Measurements from ENCODE around the gene RAB6A.
"Not testable (repeated sequence)": the region's sequence is repeated elsewhere in the genome, so short reads cannot be mapped to it uniquely, and the experiment has no call there.

Gene RAB6A

DNA sequence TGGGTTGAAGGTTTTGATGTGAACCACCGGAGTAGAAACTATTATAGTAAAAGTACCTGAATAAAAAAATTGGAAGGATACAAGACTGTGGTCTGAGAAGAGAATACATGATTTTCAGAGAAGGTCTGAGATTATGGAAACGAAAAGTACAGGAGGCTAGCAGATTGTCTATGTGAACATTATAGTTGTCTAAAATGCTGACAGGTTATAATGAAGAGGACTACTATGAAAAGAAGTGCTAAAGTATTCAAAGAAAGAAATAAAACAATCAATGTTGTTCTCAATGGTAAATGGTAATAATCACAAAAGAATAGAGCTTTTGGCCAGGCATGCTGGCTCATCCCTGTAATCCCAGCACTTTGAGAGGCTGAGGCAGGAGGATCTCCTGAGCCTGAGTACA is 34.0 kb downstream of the RAB6A start:
- DNase-seq (ENCODE audit: low spot score), result no peak

DNA sequence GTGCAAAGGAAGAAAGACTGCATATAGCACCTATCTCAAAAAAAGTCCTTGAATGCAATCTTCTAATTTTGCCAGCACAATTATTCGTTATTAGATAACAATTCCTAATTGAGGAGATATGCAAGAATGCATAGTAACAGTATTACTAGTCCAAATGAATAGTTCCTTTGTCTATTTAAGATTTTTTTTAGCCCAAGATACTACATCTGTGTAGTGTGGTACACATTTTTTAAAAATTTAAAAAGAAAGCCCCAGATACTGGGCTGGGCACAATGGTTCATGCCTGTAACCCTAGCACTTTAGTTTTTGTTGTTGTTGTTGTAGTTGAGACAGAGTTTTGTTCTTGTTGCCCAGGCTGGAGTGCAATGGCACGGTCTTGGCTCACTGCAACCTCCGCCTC is 43.7 kb downstream of the RAB6A start:
- DNase-seq (ENCODE audit: low spot score), result no peak

DNA sequence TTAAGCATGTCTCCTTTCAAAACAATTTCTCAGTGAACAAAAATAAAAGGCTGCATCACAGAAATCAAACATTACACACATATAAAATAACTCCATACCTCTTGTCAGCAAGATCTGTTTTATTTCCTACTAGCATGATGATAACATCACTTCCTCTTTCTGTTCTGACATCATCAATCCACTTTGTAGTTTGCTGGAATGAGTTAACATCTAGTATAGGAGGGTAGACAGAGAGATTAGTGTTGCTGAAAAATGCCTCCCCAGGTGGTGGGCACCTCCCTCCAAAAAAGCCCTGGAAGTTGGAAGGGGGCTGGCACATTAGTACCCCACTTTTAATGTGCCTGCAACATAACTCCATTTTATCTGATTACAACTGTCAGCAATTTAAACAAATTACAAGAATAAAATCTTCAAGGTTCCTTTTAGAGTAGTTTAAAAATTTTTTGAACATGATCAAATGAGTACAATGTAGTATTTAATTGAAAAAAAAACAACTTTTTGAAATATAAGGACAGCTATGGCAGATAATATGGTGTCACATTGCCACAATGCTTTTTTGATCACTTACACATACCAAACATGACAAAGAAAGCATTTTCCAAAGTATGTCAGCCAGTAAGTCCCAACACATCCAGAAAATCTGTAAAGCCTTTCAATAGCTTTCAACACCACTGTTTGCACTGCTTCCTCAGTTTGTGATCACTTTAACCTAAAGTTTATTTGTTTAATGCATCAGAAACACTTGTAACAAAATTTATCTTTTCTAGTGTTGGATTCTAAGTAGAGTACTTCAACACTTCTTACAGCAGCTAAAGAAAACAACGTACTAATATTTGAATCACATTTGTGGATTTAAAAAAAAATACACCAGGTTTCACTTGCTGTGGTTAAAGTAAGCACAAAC is 44.5 kb downstream of the RAB6A start:
- DNase-seq (ENCODE audit: low spot score), result no peak

DNA sequence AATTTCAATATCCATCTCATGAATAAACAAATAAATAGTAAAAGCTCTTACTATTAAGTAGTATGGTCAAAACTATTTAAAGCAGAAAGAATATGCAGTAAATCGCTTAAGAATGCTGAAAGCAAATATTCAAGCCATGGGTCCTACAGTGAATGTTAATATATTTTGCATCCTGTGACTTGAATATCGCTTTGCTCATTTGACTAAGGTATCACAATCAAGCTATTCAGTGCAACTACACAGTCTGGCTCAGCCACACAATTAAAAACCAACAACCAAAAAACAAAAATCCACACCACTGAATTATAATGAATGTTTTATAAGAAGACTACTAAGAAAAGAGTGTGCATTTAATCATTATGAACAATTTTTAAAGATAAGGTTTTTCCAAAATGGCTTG is 45.3 kb downstream of the RAB6A start:
- no peak for DNase-seq (ENCODE audit: low spot score)

DNA sequence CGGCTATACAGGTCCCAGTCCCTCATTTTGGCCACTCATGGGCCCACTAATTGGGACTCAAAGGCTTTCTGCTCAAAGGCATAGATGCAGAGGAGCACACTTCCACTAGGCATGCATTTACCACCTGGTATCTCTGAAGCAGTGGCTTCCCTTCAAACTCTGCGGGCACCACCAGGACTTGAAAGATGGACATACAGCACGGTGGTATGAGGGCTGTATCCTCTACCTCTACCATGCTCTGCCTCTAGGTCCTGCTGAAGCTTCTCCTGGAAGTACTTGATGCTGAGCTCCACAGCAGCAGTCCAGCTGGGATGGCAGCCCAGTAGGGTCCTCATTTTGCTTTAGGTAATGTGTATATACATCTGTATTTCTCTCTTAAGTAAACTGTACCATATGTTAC is 49.9 kb downstream of the RAB6A start:
- DNase-seq (ENCODE audit: low spot score), result no peak

DNA sequence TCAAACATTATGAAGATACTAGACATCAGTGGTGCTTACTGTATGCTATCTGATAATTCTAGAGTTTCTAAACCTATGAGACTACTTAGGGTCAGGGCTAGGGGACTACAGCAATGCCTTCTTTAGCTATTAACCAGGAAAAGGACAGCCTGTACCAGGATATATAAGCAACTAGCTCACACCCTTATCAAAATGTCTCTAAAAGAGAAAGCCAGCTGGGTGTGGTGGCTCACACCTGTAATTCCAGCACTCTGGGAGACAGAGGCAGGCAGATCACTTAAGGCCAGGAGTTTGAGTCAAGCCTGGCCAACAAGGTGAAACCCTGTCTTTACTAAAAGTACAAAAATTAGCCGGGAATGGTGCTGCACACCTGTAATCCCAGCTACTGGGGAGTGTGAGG is 55.8 kb downstream of the RAB6A start:
- no peak for DNase-seq (ENCODE audit: low spot score)

DNA sequence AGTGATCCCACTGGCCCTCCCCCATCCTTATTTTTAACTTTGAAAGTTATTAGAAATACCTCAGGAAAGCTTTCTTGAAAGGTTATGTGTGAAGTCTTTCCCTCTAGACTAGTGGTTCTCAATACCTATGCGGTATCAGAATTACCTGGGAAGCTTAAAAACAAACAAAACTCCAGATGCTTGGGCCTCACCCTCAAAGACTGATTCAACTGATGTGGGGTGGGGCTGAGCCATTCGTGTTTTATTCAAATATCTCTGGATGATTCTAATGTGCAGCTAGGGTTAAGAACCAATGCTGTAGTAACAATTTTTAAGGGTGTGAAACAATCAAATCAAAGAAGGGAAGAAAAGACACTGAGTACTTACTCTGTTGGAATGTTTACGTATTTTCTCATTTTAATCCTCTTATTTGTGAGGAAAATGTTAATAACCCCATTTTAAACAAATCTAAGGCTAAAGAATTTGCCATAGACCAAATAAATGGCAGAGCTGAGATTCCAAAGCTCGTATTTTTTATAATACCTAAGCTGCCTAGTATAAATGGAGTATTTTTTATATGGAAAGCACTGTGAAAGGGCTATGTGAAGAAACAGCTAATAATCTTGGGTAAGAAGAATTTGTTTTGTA is 66.9 kb downstream of the RAB6A start:
- DNase-seq (ENCODE audit: low spot score), result no peak

DNA sequence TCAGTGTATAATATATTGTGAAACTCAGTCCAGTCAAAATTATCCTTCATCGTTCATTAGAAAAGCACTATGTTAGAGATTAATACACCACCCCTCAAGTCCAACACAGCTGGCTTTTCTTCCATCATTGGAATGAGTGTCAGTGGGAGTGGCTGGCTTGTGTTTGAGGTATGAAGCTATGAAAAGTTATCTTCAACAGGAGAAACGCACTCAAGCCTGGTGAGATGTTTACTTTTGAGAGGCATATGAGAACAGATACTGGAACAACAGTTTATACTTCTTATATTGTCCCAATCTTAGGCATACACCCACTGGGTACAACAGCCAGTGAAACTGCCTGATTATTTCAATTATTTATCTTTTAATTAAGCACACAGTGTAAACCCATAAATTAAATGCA is 80.2 kb downstream of the RAB6A start:
- DNase-seq (ENCODE audit: low spot score), result no peak

DNA sequence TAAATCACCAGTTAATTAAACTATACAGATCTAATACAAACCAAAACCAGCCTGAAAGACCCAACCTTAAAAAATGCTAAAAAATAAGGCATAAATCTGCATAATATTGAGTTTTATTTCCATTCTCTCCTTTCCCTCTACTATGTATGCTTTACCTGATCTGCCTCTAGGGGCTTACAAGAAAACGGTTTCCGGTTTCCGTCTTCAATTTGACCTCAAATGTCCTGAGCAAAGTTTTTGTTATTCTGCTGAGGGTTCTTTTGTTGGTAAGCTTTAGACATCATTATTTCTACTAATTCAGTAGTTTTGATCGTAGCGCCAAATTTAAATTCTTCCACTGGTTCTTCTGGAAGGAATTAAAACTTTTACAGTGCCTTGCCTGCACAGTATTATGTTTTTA is 84.3 kb downstream of the RAB6A start:
- DNase-seq (ENCODE audit: low spot score), result not testable (repeated sequence)

DNA sequence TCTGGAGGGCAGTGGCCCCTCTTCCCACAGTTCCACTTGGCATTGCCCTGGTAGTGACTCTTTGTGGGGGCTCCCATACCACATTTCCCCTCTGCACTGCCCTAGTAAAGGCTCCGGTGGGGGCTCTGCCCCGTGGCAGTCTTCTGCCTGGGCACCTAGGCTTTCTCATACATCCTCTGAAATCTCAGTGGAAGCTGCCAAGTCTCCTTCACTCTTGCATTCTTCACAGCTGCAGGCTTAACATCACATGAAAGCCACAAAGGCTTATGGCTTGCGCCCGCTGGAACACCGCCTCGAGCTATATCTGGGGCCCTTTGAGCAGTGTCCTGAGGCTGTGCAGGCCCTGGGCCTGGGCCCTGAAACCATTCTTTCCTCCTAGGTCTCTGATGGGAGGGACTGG is 89.2 kb downstream of the RAB6A start:
- no peak for DNase-seq (ENCODE audit: low spot score)

DNA sequence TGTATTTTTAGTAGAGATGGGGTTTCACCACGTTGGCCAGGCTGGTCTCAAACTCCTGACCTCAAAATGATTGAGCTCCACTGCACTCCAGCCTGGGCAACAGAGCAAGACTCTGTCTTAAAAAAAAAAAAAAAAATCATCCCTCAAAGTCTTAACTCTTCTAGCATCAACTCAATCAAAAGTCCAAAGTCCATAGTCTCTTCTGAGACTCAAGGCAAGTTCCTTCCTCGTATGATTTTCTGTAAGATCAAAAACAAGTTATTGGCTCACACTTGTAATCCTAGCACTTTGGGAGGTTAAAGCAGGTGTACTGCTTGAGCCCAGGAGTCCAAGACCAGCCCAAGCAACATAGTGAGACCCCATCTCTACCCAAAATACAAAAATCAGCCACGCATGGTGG is 90.1 kb downstream of the RAB6A start:
- DNase-seq (ENCODE audit: low spot score), result no peak

DNA sequence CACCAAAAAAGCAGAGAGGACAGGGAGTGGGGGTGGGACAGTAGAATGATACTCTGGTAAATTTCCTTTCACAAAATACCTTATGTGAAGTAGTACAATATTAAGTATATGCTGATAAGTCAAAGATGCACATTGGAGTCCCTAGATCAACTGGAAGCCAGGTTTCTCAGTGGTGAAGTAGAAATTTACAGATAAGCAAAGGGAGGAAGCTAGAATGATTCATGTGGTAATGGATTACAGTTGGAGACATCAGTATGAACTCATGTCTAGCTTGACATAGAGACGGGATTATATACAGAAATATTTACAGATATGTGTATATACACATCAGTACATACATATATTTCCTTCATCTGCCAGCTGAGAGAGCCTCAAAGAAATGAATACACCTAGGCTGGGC is 93.0 kb downstream of the RAB6A start:
- DNase-seq (ENCODE audit: low spot score), result no peak

DNA sequence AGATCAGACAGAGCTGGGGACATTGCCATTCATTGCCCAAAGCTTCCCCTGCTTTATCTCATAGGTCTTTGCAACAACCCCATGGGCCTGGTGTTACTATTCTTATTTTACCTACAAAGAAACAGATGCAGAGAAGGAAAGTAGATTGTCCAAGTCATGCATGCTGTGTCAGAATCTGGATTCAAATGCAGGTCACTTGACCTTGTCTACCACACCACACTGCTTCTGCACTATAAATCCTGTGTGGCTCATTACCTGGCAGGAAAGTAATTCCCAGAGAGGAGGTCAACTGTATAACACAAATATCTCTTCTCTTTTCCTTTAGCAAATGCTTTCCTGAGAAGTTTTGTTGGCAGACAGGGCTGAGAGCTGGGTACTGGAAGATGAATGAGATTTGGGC is 96.0 kb downstream of the RAB6A start:
- no peak for DNase-seq (ENCODE audit: low spot score)

DNA sequence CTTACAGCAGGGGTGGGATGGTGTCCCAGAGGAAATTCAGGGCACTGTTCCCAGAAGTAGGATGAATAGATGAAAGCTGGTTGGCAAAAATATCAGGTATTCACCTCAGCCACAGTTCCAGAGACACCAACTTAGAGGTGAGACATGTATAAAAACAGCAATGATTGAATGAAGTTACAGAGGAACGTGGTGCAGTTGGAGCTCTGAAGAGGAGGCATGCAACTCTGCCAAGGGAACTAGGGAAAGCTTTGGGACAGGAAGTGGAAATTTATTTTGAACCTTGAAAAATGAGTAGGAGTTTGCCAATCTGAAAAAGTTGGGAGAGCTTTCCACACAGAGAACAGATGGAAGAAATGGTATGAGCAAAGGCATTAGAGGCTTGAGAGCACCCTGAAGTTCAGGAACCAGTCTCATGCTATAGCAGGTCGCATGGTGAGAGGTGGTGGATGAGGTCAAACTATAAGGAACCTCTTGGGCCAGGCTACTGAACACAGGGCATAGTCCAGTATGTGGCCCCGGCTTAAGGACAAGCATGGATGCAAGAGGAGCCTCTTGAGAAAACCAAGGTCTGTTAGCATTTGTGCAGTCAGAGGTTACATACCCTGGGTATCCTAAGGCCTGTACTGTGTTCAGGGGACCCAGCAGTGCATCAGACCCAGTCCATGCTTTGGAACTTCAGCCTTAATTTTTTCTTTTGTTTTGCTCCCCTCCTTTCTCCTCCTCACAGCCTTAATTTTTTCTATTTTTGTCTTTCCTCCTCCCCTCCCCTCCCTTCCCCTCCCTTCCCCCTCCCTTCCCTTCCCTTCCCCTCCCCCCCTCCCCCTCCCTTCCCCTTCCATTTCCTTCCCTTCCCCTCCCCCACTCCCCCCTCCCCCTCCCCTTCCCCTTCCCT is 97.0 kb downstream of the RAB6A start:
- DNase-seq (ENCODE audit: low spot score), result no peak

DNA sequence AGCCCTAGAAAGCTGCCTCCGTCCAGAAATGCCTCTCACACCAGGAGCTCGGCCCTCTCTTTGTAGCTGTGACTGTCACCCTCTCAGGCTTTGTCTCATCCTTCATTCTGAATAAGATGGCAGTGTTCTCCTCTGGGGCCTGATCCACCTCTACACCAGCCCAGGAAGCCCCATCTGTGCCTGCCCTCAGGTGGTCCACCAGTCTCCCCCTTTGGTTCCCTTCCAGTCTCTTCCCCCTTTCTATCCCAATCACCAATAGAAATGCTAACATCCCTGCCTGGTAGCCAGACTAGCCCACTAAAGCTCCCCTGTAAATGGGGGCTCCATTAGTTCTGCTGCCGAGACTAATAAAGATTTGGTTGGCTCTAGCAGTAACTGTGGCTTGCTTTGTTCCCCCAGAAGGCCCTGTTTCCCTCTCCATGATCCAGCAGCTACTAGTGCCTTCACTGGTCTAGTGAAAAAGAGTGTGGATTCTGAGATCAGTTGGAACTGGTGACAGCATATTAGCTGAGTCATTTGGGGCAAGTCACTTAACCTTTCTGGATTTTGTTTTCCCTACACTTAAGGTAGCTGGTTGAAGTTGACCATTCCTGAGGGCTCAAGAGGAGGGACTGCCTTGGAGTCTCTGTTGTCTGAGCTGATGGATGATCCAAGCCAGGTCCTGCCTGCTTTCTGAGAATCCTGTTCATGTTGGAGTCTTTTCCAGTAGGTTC is 98.3 kb downstream of the RAB6A start:
- no peak for DNase-seq (ENCODE audit: low spot score)

DNA sequence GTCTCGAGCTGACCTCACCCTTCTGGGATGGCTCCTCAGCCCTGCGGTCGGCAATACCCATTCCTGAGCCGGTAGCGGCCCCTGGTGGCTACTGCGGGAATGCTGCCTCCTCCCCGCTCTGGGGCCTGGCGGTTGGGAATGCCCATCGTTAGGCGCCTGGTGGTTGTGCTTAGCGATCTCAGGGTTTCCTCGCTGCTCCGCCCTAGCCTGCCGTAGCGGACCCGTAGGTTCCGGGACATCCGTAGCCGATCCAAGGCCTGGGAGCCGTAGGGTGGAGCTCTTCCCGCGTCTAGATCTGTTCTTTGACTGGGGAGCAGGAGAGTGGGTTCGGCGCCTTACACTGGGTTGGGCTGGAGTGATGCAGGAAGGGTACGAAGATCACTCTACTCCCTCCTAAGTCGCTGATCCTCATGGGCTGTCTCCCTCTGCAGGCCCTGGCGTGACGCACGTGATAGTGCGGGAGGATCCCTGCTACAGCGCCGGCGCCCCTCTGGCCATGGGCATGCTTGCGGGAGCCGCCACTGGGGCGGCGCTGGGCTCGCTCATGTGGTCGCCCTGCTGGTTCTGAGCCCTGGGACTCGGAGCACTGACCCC is 99.7 kb downstream of the RAB6A start:
- DNase-seq (ENCODE audit: low spot score), result peak; percentile 77

DNA sequence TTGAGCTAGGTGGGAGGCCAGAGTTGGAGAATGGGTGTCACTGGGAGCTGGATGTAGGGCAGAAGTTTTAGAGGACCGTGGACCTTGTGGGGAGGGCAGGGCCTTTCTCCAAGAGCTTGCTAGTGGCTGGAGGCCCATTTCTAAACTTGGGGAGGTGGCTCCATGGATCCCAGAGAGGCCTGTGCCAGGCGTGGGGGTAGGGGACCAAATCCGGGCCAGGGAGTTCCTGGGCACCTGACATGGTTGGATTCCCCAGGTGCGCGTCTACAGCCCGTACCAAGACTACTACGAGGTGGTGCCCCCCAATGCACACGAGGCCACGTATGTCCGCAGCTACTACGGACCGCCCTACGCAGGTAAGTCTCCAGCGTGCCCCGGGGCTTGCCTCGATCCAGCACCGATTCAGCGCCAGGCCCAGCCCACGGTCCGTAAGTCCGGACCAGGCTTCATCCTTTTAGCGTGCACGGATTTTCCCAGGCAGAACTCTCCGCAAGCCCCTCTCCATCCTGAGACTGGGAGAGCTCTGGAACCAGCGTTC is 100.3 kb downstream of the RAB6A start:
- DNase-seq (ENCODE audit: low spot score), result no peak

DNA sequence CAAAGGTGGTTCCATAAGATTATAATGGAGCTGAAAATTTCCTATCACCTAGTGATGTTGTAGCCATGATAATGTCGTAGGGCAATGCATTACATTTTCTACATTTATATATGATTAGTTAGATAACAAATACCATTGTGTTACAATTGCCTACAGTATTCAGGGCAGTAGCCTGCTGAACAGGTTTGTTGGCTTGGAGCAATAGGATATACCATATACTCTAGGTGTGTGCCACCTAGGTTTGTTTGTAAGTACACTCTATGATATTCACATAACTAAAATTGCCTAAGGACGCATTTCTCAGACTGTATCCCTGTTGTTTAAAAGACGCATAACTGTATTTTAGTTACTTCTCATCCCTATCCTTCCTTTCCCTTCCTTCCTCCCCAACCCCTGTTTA is 100.9 kb downstream of the RAB6A start:
- no peak for DNase-seq (ENCODE audit: low spot score)

DNA sequence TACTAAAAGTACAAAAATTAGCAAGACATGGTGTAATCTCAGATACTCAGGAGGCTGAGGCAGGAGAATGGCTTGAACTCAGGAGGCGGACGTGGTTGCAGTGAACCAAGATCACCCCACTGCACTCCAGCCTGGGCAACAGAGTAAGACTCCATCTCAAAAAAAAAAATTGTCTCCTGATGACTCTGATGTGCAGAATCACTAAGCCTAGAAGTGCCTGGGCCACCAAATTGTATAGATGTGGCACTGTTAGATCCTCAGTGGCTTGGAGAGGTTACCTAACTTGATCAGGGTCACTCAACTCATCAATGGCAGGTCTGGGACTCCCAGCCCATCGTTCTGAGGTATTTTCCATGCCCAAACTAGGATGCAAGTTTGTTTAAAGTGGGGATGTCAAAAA is 103.9 kb downstream of the RAB6A start:
- no peak for DNase-seq (ENCODE audit: low spot score)

DNA sequence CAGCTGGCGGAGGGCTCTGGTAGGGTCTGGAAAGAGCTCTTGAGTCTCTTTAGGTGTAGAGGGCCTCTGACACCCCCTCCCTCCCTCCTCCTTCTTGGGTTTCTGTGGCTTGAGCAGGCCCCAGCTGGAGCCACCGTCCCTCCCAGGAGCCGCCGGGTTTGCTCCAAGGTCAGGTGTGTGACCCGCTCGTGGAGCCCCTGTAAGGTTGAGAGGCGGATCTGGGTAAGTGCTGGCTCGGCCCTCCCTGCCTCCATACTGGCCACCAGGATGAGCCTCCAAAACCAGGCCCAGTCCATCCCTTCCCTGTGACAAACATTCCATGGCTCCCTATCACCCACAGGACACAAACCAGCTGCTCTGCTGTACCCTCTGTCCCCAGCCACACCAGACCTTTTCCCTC is 105.2 kb downstream of the RAB6A start:
- DNase-seq (ENCODE audit: low spot score), result no peak

DNA sequence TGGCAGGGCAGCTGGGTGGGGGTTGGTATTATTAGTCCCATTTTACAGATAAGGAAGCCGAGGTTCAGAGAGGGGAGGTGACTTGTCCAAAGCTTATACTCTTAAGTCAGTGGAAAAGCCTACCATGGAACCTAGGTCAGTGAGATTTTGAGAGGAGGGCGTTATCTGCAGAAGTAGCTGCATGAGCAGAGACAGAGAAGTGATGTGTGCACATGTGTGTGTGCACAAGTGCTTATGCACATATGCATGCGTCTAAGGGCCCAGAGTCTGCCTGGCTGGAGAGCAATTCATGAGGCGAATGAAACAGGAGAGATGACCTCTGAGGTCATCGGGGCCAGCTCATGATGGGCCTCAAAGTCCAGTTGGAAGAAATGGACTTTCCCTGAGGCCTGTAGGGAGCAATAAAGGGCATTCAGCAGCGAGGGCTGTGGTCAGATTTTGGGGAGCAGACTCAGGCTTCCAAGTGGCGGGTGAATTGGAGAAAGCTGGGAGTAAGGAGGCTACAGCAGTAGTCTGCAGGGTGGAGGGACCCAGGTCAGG is 106.3 kb downstream of the RAB6A start:
- DNase-seq (ENCODE audit: low spot score), result no peak

All from hematopoietic multipotent progenitor cell treated with erythropoietin and hydrocortisone succinate and interleukin-3 and kit ligand, for 17 days (in vitro differentiated cells).